A549 (cell line): Measurements from ENCODE around the gene CPEB4. TPM values are rescaled to one million over a fixed set of nuclear protein-coding genes. Genes with fewer than 3 reads are reported as not detected.
A peak's percentile ranks its signal among the peaks of the same experiment; 100 is the strongest.

Experiments used
- ATAC-seq, 2 experiments: fragments of 200-7000 bp in 1 of 2; fragments of >200 bp in 1 of 2; cut with Nextera tagmentation in 1 of 2; cut with Tn5 transposase in 1 of 2; 3 replicates each; pipeline versions ENCODE4 v1.8.0 to v1.9.1; 2018 to 2020; ENCODE audit warnings: mild to moderate bottlenecking in 1 of 2, moderate library complexity in 1 of 2
- CTCF ChIA-PET: fragments of 300-600 bp; sonication (Branson Sonifier 250); formaldehyde crosslinking; extraction: SDS; loops from one replicate; lab custom pipeline; 2021; ENCODE audit warnings: antibody characterized with exemption, inconsistent platforms; lab: Yijun Ruan, JAX
- POLR2A ChIA-PET: fragments of 350-600 bp; formaldehyde crosslinking; extraction: SDS; loops from one replicate; lab custom pipeline; 2021; ENCODE audit warnings: antibody characterized with exemption, inconsistent platforms; lab: Yijun Ruan, JAX
- DNase-seq, 2 experiments: peaks; one replicate each; pipeline versions ENCODE4 v3.0.0 to v3.0.0-alpha.2; 2011 to 2016; ENCODE audit warnings: low read depth in 1 of 2, low spot score in 1 of 2
- FAIRE-seq: peaks from 2 replicates; lab custom pipeline; 2011; peaks lifted over from hg19 to GRCh38; lab: Jason Lieb, UNC
- H3K27ac ChIP-seq, 2 experiments: fragments of >200 bp; sonication (Bioruptor Twin); formaldehyde crosslinking; 3 replicates each; pipeline ENCODE4 v1.5.1; 2016 to 2017
- H3K4me1 ChIP-seq: fragments of >200 bp; sonication (Bioruptor Twin); formaldehyde crosslinking; 3 replicates; pipeline ENCODE4 v1.6.1; 2016
- H3K4me2 ChIP-seq: fragments of >200 bp; sonication (Bioruptor Twin); formaldehyde crosslinking; 3 replicates; pipeline ENCODE4 v1.6.1; 2016
- H3K4me3 ChIP-seq: fragments of >200 bp; sonication (Bioruptor Twin); formaldehyde crosslinking; 3 replicates; pipeline ENCODE4 v1.5.1; 2016
- H3K9me3 ChIP-seq: fragments of >200 bp; sonication (Bioruptor Twin); formaldehyde crosslinking; 3 replicates; pipeline ENCODE4 v1.6.1; 2016
- CBX2 ChIP-seq: fragments of 200-600 bp; sonication (generic); IDR thresholded peaks from 2 replicates; pipeline ENCODE4 v1.6.1; 2016; ENCODE audit warnings: low read depth, mild to moderate bottlenecking, borderline replicate concordance
- CBX8 ChIP-seq: fragments of 200-600 bp; sonication (generic); IDR thresholded peaks from 2 replicates; pipeline ENCODE4 v1.6.1; 2016
- CEBPB ChIP-seq, 2 experiments: fragments of >200 bp in 1 of 2; sonication (Bioruptor Twin) in 1 of 2; formaldehyde crosslinking in 1 of 2; IDR thresholded peaks; 2 replicates each; pipeline ENCODE4 v1.6.1; 2012 to 2016
- CHD4 ChIP-seq: fragments of 200-600 bp; sonication (generic); IDR thresholded peaks from 2 replicates; pipeline ENCODE4 v1.6.1; 2016; ENCODE audit warnings: antibody characterized with exemption, mild to moderate bottlenecking, borderline replicate concordance
- CTCF ChIP-seq: fragments of >200 bp; sonication (Bioruptor Twin); formaldehyde crosslinking; IDR thresholded peaks from 3 replicates; pipeline ENCODE4 v1.5.1; 2016
- E2F6 ChIP-seq: IDR thresholded peaks from 2 replicates; pipeline ENCODE4 v1.6.1; 2012; ENCODE audit warnings: low read depth, borderline replicate concordance
- FOSB ChIP-seq: fragments of 250-450 bp; sonication (Bioruptor Pico); IDR thresholded peaks from 2 replicates; pipeline ENCODE4 v1.5.0; 2020; ENCODE audit warnings: mild to moderate bottlenecking, moderate library complexity
- GATA3 ChIP-seq: IDR thresholded peaks from 2 replicates; pipeline ENCODE4 v1.6.1; 2012; ENCODE audit warnings: borderline replicate concordance
- HDAC2 ChIP-seq: fragments of 200-600 bp; sonication (generic); IDR thresholded peaks from 2 replicates; pipeline ENCODE4 v1.6.1; 2016
- HOXA7 ChIP-seq: fragments of 250-450 bp; sonication (Bioruptor Pico); IDR thresholded peaks from 2 replicates; pipeline ENCODE4 v1.5.0; 2020; ENCODE audit warnings: mild to moderate bottlenecking, moderate library complexity
- KDM1A ChIP-seq: fragments of 200-600 bp; sonication (generic); IDR thresholded peaks from 2 replicates; pipeline ENCODE4 v1.6.1; 2016; ENCODE audit warnings: low read depth, mild to moderate bottlenecking
- MAX ChIP-seq: IDR thresholded peaks from 2 replicates; pipeline ENCODE4 v1.6.1; 2012
- MAZ ChIP-seq: fragments of 150-350 bp; IDR thresholded peaks from 2 replicates; pipeline ENCODE4 v1.6.1; 2014; ENCODE audit warnings: antibody characterized with exemption, low read depth, low read length, borderline replicate concordance
- PBX3 ChIP-seq: IDR thresholded peaks from 2 replicates; pipeline ENCODE4 v1.6.1; 2012
- POLR2A ChIP-seq: IDR thresholded peaks from 2 replicates; pipeline ENCODE4 v1.6.1; 2012; ENCODE audit warnings: mild to moderate bottlenecking, low read length
- POLR2AphosphoS2 ChIP-seq: conservative IDR thresholded peaks from 2 replicates; pipeline ENCODE4 v1.6.1; 2012; ENCODE audit warnings: low read length, improper control_type of control experiment, inconsistent platforms
- RAD21 ChIP-seq, 2 experiments: fragments of >200 bp in 1 of 2; sonication (Bioruptor Twin) in 1 of 2; formaldehyde crosslinking in 1 of 2; IDR thresholded peaks in 1 of 2; conservative IDR thresholded peaks in 1 of 2; 2 replicates in 1 of 2; 3 replicates in 1 of 2; pipeline ENCODE4 v1.6.1; 2012 to 2018; ENCODE audit warnings: inconsistent platforms in 1 of 2
- SMC3 ChIP-seq: fragments of >200 bp; sonication (Bioruptor Twin); formaldehyde crosslinking; IDR thresholded peaks from 3 replicates; pipeline ENCODE4 v1.6.1; 2018; ENCODE audit warnings: inconsistent platforms
- SREBF2 ChIP-seq: fragments of 450-650 bp; IDR thresholded peaks from 2 replicates; pipeline ENCODE4 v1.6.1; 2014; ENCODE audit warnings: mild to moderate bottlenecking, moderate library complexity
- TP53 ChIP-seq: fragments of 250-450 bp; sonication (Bioruptor Pico); IDR thresholded peaks from 2 replicates; pipeline ENCODE4 v1.5.0; 2021; ENCODE audit warnings: mild to moderate bottlenecking, moderate library complexity
- ZSCAN20 ChIP-seq: fragments of 250-450 bp; sonication (Bioruptor Pico); IDR thresholded peaks from 2 replicates; pipeline ENCODE4 v1.8.0; 2022; ENCODE audit warnings: mild to moderate bottlenecking, moderate library complexity
- WGBS: methylation state at CpG from one replicate; pipeline ENCODE4 v1.1.6; 2017; ENCODE audit errors: missing lambda C conversion rate; 5-methylcytosine and 5-hydroxymethylcytosine counted together
- polyA plus RNA-seq, 4 experiments: library from polyadenylated mRNA; depleted of rRNA in 3 of 4; stranded (reverse); fragments of >200 nt; fragmentation: RNase III in 1 of 4; extraction: RNeasy Plus Mini Kit Qiagen cat#74134 plus additional on column Dnase treatment in 1 of 4; gene quantifications; 2 replicates in 3 of 4; 3 replicates in 1 of 4; pipeline ENCODE4 v1.2.3, GENCODE V29; 2011 to 2017

Gene CPEB4
- polyA plus RNA-seq, 2 of the 4 experiments (the other 2 are of a cell fraction), result 11.4 to 50.0 TPM

GRCh38 chr5:173971681-173972345 is 83.7 kb downstream of the CPEB4 start:
- ChIA-PET CTCF (interaction anchor here (0.6 to 9.2 kb wide), 19 partner anchors 9 to 369 kb away, joined by 3 to 229 read pairs (median 5); partner anchors contain the start of genes BOD1 and C5orf47), POLR2A (interaction anchor here (0.8 to 2.1 kb wide), 3 partner anchors 84 to 355 kb away, joined by 3 to 12 read pairs (median 3); partner anchors contain the start of genes BOD1 and CPEB4)
- WGBS, result 92% methylated on average over 5 of the region's 5 CpGs
- DNase-seq (no peak), ATAC-seq (no peak), FAIRE-seq (no peak)
- Histone ChIP-seq H3K9me3 (no peaks in the 10 kb centered on the region), H3K4me3 (no peak overlapping the region), H3K4me2 (no peak overlapping the region), H3K4me1 (peaks cover 53% of the 10 kb centered on the region), H3K27ac (peak overlapping the region; percentile 96 to 97)
- peak in 1 of 2 experiments; percentile 7; a peak in 1 of 5 replicates for TF ChIP-seq RAD21 (conservative IDR thresholded peaks at IDR 0.05 in 1 of 2, IDR thresholded peaks at IDR 0.05 in 1 of 2)
- TF ChIP-seq POLR2A, result no peak

GRCh38 chr5:173972607-173972924 is 84.4 kb downstream of the CPEB4 start:
- peak overlapping the region; percentile 83 for H3K4me2 ChIP-seq
- peaks cover 53% of the 10 kb centered on the region for H3K4me1 ChIP-seq
- WGBS, result 75% methylated on average over 6 of the region's 6 CpGs
- DNase-seq, result no peak
- FAIRE-seq, result no peak
- H3K27ac ChIP-seq, result peak overlapping the region; percentile 96 to 97
- ChIA-PET POLR2A (interaction anchor here (0.8 to 2.1 kb wide), 4 partner anchors 9 to 356 kb away, joined by 3 to 12 read pairs (median 4); partner anchors contain the start of genes BOD1 and CPEB4), CTCF (interaction anchor here (0.8 to 9.2 kb wide), 55 partner anchors 10 to 681 kb away, joined by 3 to 229 read pairs (median 4); partner anchors contain the start of genes BOD1 and C5orf47)
- no peak overlapping the region for H3K4me3 ChIP-seq
- ATAC-seq, result no peak; a peak in 1 of 6 replicates
- TF ChIP-seq ZSCAN20 (CRISPR knock-in tag) (no peak), PBX3 (no peak), TP53 (CRISPR knock-in tag) (no peak), SREBF2 (no peak), POLR2AphosphoS2 (no peak), FOSB (no peak), KDM1A (no peak), HOXA7 (CRISPR knock-in tag) (no peak), RAD21 (conservative IDR thresholded peaks at IDR 0.05 in 1 of 2, IDR thresholded peaks at IDR 0.05 in 1 of 2) (no peak), CHD4 (no peak), E2F6 (no peak), MAZ (no peak), CBX2 (no peak), MAX (no peak), GATA3 (no peak), HDAC2 (no peak), CEBPB (IDR thresholded peaks at IDR 0.05) (no peak)
- no peaks in the 10 kb centered on the region for H3K9me3 ChIP-seq

- TF ChIP-seq CBX8 (no peak), SMC3 (peak; percentile 99), CTCF (peak; percentile 94), RAD21 (conservative IDR thresholded peaks at IDR 0.05 in 1 of 2, IDR thresholded peaks at IDR 0.05 in 1 of 2) (peak; percentile 97 to 99), MAX (0 out of 2 replicates have a peak, but pooled peaks have one; percentile 33), POLR2A (no peak)
- Histone ChIP-seq H3K4me3 (peak overlapping the region; percentile 35; the same call in 2 of the 3 replicates), H3K4me2 (peak overlapping the region; percentile 83), H3K4me1 (peaks cover 53% of the 10 kb centered on the region), H3K27ac (peak overlapping the region; percentile 96 to 97), H3K9me3 (no peaks in the 10 kb centered on the region)
- CTCF ChIA-PET, result interaction anchor here (0.6 to 9.2 kb wide), 70 partner anchors 10 to 1364 kb away, joined by 3 to 229 read pairs (median 4); partner anchors contain the start of genes BOD1 and C5orf47
- 29% methylated on average over 29 of the region's 30 CpGs for WGBS
- peak; percentile 83 to 86 for DNase-seq
- ATAC-seq, result peak; percentile 55 to 72
- no peak for FAIRE-seq
- POLR2A ChIA-PET, result interaction anchor here (0.6 to 2.1 kb wide), 5 partner anchors 9 to 357 kb away, joined by 3 to 12 read pairs (median 3); partner anchors contain the start of genes BOD1 and CPEB4
These were observed 84.9 kb downstream of the CPEB4 start for GRCh38 chr5:173972925-173973615.
